GM19351 (cell line): Measurements from ENCODE around the gene DNAJB9.

Experiments
- ATAC-seq: cut with Tn5 transposase; IDR thresholded peaks from one replicate; pipeline ENCODE4 v1.9.1; 2021; ENCODE audit warnings: mild to moderate bottlenecking, moderate library complexity; ENCODE audit not compliant: unreplicated experiment

The DNAJB9 gene

DNA sequence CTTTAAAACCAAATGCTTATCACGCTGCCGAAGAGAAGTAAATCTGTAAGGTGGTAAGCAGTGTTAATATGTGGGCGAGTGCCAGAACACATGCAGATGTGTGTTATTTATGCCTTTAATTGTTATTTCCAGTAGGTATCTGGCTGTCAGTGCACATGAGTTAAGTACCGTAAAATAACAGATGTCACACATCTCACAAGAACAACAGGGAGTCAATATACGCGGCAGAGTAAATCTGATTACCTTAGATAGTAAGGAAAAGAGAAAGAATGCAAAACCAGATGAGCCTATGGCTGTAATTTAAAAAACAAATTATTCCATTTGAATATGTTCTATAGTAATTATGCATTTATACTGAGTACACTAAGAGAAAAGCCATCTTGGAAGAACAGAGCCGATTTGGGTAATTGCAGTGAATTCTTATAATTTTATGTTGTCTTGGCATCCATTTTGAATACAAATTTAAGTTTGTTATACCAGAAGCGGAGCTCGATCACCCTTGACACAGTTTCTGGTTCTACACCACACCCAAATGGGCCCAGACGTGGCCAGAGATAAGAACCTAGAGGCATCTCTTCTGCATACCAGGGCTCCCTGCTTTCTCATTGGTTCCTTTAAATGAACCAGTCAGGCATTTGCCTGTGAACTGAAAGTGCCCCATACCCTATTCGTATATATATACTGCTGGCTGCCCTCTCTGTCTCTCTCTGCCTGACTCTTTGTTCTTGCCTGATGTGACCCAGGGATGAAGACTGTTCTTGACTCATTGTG lies 34.8 kb downstream of the DNAJB9 start:
- ATAC-seq = no peak

DNA sequence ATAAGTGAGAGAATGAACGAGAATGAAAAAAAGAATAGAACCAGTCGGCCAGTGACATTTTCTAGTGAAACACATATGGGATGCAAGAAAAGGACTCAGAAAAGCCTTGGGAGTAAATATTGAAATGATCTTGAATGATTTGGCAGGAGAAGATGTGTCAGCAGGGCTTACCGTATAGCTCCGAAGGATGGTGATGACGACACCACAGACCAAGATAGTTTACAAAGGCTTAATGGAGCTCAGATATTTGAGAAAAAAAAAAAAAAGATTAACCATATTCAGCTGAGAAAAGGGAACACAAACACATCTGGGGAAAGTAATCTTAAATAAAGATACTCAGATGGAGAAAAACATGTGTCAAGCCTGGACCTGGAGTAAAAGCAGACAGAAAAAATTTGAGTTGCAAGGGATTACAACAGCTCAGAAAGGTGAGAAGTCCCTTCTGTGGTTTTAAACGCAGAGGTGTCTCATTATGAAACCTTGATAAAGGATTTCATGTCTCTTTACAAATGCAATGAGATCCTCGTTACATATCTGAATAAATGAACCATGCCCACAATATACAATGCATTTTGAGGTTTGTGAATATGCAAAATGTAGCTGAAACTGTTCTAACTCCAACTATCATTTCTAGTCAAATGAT lies 36.0 kb downstream of the DNAJB9 start:
- ATAC-seq = peak; percentile 67

GRCh38 chr7:108609643-108610042 lies 40.0 kb downstream of the DNAJB9 start:
- no peak for ATAC-seq

DNA sequence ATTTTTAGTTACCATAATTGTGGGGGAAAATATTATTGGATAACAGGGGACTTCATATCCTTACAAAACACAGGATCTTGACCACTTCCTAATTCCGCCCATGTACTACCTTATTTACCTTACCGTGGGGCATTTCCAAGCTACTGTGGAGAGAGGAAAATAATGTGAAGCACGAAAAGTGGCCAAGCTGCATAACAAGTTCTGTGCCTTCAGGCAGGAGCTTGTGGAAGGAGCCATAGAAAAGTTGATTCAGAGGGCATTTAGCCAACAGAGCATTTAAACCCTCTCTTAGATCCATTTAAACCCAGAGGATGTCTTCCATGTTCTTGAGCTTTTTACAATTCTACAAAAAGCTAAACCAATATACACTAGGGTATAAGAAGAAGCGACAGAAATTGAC lies 41.6 kb downstream of the DNAJB9 start:
- no peak for ATAC-seq

DNA sequence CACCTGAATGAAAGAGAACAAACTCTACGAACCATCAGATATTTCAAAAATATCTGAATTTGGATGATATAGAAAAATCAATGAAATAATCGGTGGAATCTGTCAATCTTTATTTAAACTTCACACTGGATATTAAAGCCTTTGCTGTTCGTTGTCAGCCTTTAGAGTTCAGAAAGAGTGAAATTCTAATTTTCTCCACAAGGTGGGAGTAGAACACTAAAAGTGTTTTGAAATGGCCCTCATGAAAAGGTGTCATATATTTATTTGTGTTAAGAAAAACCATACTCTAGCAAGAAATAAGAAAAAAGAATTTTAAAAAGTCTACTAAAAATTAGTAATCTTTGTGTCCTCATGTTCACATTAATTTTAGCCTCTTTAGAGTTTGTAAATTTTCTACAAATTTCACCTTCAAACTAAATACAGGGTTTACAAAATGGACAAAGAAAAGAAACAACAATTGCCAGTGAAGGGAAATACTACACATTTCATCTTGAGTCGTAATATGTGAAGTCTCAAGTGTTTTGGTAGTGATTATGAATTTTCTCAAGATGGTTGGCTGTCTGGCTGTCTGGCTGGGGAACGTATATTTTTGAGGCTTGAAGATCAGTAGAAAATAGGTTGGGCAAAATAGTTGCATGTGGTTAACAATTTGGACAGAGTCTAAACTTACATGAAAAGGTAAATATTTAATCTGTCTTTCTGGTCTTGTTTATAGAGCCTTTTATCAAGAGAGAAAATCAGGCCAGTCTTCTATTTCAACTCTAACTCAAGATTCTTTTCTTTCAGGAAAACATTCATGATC lies 43.7 kb downstream of the DNAJB9 start:
- peak; percentile 76 for ATAC-seq

DNA sequence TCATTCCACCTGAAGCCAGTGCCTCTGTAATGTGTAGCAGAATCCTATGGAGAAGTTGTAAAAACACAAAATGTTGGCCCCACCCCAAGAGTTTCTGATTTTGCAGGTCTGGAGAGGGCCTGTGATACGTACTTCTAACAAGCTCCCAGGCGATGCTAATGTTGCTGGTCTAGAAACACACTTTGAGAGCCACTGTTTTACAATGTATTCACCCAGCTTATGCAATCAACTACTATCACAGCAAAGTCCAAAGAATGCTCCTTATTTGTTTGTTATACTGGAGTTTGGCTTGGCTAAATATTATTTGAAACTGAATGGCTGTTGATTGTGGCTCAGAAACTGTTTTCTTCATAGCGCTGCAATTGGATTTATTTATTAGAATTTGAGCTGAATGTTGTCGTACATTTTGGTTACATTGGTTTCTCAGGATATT lies 44.3 kb downstream of the DNAJB9 start:
- no peak for ATAC-seq

DNA sequence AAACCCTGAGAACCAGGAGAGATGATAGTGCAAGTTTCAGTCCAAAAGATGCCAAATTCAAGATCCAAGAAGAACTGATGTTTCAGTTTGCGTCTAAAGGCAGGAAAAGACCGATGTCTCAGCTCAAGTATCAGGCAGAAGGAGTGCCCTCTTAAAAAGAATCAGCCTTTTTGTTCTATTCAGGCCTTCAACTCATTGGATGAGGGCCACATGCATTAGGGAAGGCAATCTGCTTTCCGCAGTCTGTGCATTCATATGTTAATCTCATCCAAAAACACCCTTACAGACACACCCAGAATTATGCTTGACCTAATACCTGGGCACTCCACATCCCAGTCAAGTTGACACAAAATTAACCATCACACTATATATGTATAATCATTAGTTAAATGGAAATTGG lies 45.2 kb downstream of the DNAJB9 start:
- ATAC-seq = no peak

DNA sequence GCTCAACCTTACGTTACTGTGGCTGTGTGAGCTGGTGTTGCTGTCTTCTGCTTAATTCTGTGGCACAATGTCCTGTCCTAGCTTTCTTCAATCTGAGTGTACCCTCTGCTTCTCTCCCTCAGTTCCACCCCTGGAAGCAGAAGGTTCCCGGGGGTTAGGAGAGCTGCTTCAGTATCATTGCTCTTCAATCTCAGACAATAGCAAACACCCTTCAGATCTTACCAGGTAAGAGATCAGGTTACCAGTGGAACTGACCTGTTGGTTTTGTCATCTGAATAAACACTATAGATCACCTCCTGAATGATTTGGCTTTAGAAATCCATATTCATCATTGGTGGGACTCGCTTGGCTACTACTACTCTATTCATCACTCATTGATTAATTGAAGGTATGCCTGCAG lies 48.4 kb downstream of the DNAJB9 start:
- no peak for ATAC-seq

DNA sequence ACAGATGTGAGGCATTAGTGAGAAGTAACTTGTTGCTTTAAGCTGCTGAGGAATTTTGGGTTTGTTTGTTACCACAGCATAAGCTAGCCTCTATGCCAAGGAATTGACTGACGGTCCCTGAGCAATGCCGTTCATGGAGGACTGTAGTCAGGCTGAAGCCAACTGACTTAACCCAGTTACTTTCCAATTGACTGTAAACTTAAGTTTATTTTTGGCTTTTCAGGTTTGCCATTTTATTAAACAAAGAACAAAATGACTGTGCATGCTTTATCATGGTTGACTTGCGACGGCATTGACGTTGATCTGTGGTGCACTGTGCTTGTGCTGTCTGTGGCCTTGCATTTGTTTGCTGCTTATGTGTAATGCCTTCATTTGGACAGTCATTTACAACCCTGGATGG lies 53.5 kb downstream of the DNAJB9 start:
- peak; percentile 87 for ATAC-seq
